Loucy (cell line): ENCODE data around the gene TM2D3.

Experiments
- CTCF ChIP-seq: fragments of 200-600 bp; sonication (generic); conservative IDR thresholded peaks from 2 replicates; pipeline ENCODE4 v1.5.1; 2014; ENCODE audit warnings: mild to moderate bottlenecking, antibody characterized with exemption, low read length
- EZH2phosphoT487 ChIP-seq: fragments of 200-600 bp; IDR thresholded peaks from 2 replicates; pipeline ENCODE4 v1.6.1; 2018; ENCODE audit warnings: antibody characterized with exemption, mild to moderate bottlenecking, moderate library complexity, borderline replicate concordance

GRCh38 chr15:101623367-101624304 is 28.5 kb downstream of the TM2D3 start:
- no peak for TF ChIP-seq CTCF
- no peak for TF ChIP-seq EZH2phosphoT487
